MG63 (cell line): Measurements from ENCODE around the gene BEST1. TPM values are rescaled to one million over a fixed set of nuclear protein-coding genes. Genes with fewer than 3 reads are reported as not detected.
"Not testable (repeated sequence)": the region's sequence is repeated elsewhere in the genome, so short reads cannot be mapped to it uniquely, and the experiment has no call there.

Experiments
- DNase-seq: peaks from one replicate; pipeline ENCODE4 v3.0.0-alpha.2; 2020
- H3K27me3 ChIP-seq: fragments of 250-450 bp; sonication (Bioruptor Pico); 2 replicates; pipeline ENCODE4 v1.5.1; 2020; ENCODE audit warnings: mild to moderate bottlenecking, moderate library complexity
- H3K36me3 ChIP-seq: fragments of 250-450 bp; sonication (Bioruptor Pico); 2 replicates; pipeline ENCODE4 v1.5.1; 2020; ENCODE audit warnings: mild to moderate bottlenecking, moderate library complexity
- H3K4me3 ChIP-seq: fragments of 250-450 bp; sonication (Bioruptor Pico); 2 replicates; pipeline ENCODE4 v1.5.1; 2020; ENCODE audit warnings: mild to moderate bottlenecking, moderate library complexity
- H3K9me3 ChIP-seq: fragments of 250-450 bp; sonication (Bioruptor Pico); 2 replicates; pipeline ENCODE4 v1.5.1; 2020; ENCODE audit warnings: mild to moderate bottlenecking, moderate library complexity
- total RNA-seq: library from RNA; depleted of rRNA; stranded (reverse); fragments of >200 nt; shearing (Covaris generic); gene quantifications from 2 replicates; pipeline ENCODE4 v1.2.3, GENCODE V29; 2014; ENCODE audit warnings: low replicate concordance

Gene BEST1
- total RNA-seq, 1 experiment from 2014 or later, result not detected

DNA sequence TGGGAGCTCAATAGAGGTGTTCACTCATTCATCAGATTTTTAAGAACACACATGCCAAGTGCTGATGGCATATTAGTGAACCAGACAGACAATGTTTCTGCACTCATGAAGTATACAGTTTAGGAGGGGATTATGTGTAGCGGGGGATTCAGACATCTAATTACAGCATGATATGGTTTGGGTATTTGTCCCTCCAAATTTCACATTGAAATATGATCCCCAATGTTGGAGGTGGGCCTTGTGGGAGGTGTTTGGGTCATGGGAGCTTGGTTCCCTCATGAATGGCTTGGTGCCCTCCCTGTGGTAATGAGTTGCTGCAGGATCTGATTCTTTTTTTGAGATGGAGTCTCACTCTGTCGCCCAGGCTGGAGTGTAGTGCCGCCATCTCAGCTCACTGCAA, 23.9 kb upstream of the BEST1 start:
- H3K36me3 ChIP-seq, result no peaks in the 10 kb centered on the region
- no peaks in the 10 kb centered on the region for H3K27me3 ChIP-seq
- H3K9me3 ChIP-seq, result no peaks in the 10 kb centered on the region
- no peak overlapping the region for H3K4me3 ChIP-seq
- DNase-seq, result no peak

GRCh38 chr11:61927501-61927900, 22.6 kb upstream of the BEST1 start:
- H3K27me3 ChIP-seq, result no peaks in the 10 kb centered on the region
- H3K4me3 ChIP-seq, result no peak overlapping the region
- no peaks in the 10 kb centered on the region for H3K9me3 ChIP-seq
- no peaks in the 10 kb centered on the region for H3K36me3 ChIP-seq
- no peak for DNase-seq

GRCh38 chr11:61928606-61929005, 21.5 kb upstream of the BEST1 start:
- Histone ChIP-seq H3K4me3 (no peak overlapping the region), H3K9me3 (no peaks in the 10 kb centered on the region), H3K27me3 (no peaks in the 10 kb centered on the region), H3K36me3 (no peaks in the 10 kb centered on the region)
- DNase-seq, result no peak

GRCh38 chr11:61930933-61931332, 19.2 kb upstream of the BEST1 start:
- H3K36me3 ChIP-seq, result no peaks in the 10 kb centered on the region
- no peak for DNase-seq
- H3K9me3 ChIP-seq, result no peaks in the 10 kb centered on the region; the same call in 1 of the 2 replicates
- H3K4me3 ChIP-seq, result no peak overlapping the region
- no peaks in the 10 kb centered on the region for H3K27me3 ChIP-seq

GRCh38 chr11:61935861-61936260, 14.3 kb upstream of the BEST1 start:
- no peaks in the 10 kb centered on the region for H3K27me3 ChIP-seq
- H3K36me3 ChIP-seq, result no peaks in the 10 kb centered on the region
- DNase-seq, result no peak
- H3K9me3 ChIP-seq, result peaks cover 9% of the 10 kb centered on the region
- H3K4me3 ChIP-seq, result no peak overlapping the region

DNA sequence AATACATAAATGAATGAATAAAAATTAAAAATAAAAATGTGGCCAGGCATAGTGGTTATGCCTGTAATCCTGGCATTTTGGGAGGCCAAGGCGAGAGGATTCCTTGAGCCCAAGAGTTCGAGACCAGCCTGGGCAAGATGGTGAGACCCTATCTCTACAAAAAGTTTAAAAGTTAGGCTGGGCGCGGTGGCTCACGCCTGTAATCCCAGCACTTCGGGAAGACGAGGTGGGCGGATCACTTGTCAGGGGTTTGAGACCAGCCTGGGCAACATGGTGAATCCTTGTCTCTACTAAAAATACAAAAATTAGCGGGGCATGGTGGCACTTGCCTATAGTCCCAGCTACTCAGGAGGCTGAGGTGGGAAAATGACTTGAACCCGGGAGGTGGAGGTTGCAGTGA, 9.7 kb upstream of the BEST1 start:
- no peak for DNase-seq
- no peaks in the 10 kb centered on the region for H3K36me3 ChIP-seq
- H3K27me3 ChIP-seq, result no peaks in the 10 kb centered on the region
- peaks cover 9% of the 10 kb centered on the region for H3K9me3 ChIP-seq
- no peak overlapping the region for H3K4me3 ChIP-seq

GRCh38 chr11:61945191-61945590, 5.0 kb upstream of the BEST1 start:
- Histone ChIP-seq H3K9me3 (no peaks in the 10 kb centered on the region), H3K36me3 (no peaks in the 10 kb centered on the region), H3K4me3 (no peak overlapping the region), H3K27me3 (no peaks in the 10 kb centered on the region)
- no peak for DNase-seq

GRCh38 chr11:61946894-61947293, 3.3 kb upstream of the BEST1 start:
- no peaks in the 10 kb centered on the region for H3K36me3 ChIP-seq
- no peaks in the 10 kb centered on the region for H3K27me3 ChIP-seq
- no peak for DNase-seq
- H3K4me3 ChIP-seq, result no peak overlapping the region
- no peaks in the 10 kb centered on the region for H3K9me3 ChIP-seq

DNA sequence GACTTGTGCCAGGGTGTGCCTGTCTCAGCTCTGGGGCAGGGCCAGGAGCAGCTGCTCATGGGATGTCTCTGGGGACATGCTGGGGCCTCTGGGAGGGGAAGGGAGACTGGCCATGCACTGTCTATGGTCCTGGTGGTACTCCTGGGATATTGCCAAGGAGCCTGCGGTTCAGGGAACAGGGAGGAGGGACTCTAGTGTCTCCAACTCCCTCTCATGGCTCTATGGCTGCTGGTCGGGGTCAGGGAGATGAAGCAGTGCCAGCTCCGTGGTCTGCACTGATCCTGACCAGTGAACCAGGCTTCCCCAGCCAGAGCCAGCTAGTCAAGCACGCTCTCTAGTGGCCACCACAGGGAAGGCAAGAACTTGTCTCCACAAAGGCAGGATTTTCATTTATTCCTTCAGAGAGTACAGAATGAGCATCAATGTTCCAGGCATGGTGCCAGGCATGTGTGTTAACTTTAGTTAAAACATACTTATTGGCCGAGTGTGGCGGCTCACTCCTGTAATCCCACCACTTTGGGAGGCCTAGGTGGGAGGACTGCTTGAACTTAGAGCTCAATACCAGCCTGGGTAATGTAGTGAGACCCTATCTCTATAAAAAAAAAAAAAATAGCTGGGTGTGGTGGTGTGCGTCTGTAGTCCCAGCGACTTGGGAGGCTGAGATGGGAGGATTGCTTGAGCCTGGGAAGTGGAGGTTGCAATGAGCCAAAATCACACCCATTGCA, 2.5 kb upstream of the BEST1 start:
- Histone ChIP-seq H3K36me3 (no peaks in the 10 kb centered on the region), H3K27me3 (no peaks in the 10 kb centered on the region), H3K4me3 (no peak overlapping the region), H3K9me3 (no peaks in the 10 kb centered on the region)
- DNase-seq, result peak; percentile 76

DNA sequence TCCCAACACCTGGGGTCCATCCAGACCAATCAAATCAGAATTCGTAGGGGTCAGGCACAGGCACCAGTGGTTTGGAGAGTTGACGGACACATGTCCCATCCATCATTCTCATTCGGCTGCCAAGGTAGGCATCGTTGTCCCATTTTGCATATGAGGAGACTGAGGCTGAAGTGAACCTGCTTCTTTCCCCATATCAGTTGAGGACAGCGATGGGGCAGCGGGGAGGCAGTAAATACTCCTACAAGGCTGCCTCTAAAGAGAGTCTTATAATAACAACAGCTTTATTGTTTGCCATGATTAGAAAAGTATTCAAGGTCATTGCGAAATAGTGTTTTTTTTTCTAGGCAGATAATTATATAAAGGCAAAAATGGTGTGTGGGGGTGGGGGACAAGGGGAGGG, 1.6 kb upstream of the BEST1 start:
- no peaks in the 10 kb centered on the region for H3K27me3 ChIP-seq
- H3K4me3 ChIP-seq, result no peak overlapping the region
- no peak for DNase-seq
- H3K9me3 ChIP-seq, result no peaks in the 10 kb centered on the region
- H3K36me3 ChIP-seq, result no peaks in the 10 kb centered on the region

- DNase-seq, result peak; percentile 58
- Histone ChIP-seq H3K27me3 (no peaks in the 10 kb centered on the region), H3K4me3 (no peak overlapping the region), H3K36me3 (no peaks in the 10 kb centered on the region), H3K9me3 (no peaks in the 10 kb centered on the region)
Measured at GRCh38 chr11:61949169-61950034, 749 bp upstream of the BEST1 start.

GRCh38 chr11:61951484-61952135, 1.5 kb downstream of the BEST1 start:
- Histone ChIP-seq H3K9me3 (no peaks in the 10 kb centered on the region), H3K27me3 (no peaks in the 10 kb centered on the region), H3K36me3 (no peaks in the 10 kb centered on the region), H3K4me3 (no peak overlapping the region)
- DNase-seq, result no peak

GRCh38 chr11:61952882-61953281, 2.7 kb downstream of the BEST1 start:
- no peak for DNase-seq
- Histone ChIP-seq H3K36me3 (no peaks in the 10 kb centered on the region), H3K27me3 (no peaks in the 10 kb centered on the region), H3K4me3 (no peak overlapping the region), H3K9me3 (no peaks in the 10 kb centered on the region)

- not testable (repeated sequence) for H3K27me3 ChIP-seq, H3K9me3 ChIP-seq, H3K4me3 ChIP-seq, DNase-seq, H3K36me3 ChIP-seq
Measured at GRCh38 chr11:61953632-61954031, 3.5 kb downstream of the BEST1 start.

DNA sequence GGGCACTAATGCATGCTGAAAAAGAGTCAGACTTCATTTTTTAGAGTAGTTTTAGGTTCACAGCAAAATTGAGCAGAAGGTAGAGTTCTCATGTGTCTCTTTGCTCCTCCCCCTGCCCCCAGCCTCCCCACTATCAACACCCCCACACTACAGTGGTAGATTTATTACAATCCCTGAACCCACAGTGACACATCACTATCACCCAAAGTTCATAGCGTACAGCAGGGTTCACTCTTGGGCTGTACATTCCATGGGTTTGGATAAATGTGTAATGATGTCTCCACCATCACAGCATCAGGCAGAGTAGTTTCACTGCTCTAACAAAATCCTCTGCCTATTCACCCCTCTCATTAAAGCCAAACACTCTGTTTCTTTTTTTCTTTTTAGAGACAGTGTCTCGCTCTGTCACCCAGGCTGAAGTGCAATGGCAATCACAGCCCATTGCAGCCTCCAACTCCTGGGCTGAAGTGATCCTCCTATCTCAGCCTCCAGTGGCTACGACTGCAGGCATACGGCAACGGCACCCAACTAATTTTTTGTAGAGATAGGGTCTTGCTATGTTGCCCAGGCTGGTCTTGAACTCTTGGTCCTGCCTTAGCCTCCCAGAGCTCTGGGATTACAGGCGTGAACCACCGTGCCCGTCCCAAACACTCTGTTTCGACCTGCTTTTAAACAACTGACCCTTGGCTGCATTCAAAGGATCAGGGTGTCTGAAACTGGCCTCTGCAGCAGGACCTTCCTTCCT, 4.1 kb downstream of the BEST1 start:
- no peak overlapping the region for H3K4me3 ChIP-seq
- no peaks in the 10 kb centered on the region for H3K9me3 ChIP-seq
- H3K27me3 ChIP-seq, result no peaks in the 10 kb centered on the region
- no peaks in the 10 kb centered on the region for H3K36me3 ChIP-seq
- no peak for DNase-seq

- Histone ChIP-seq H3K9me3 (no peaks in the 10 kb centered on the region), H3K27me3 (no peaks in the 10 kb centered on the region), H3K4me3 (no peak overlapping the region), H3K36me3 (no peaks in the 10 kb centered on the region)
- no peak for DNase-seq
Measured at GRCh38 chr11:61954851-61955421, 4.8 kb downstream of the BEST1 start.
